ENCODE data around the gene PGM5.

DNA sequence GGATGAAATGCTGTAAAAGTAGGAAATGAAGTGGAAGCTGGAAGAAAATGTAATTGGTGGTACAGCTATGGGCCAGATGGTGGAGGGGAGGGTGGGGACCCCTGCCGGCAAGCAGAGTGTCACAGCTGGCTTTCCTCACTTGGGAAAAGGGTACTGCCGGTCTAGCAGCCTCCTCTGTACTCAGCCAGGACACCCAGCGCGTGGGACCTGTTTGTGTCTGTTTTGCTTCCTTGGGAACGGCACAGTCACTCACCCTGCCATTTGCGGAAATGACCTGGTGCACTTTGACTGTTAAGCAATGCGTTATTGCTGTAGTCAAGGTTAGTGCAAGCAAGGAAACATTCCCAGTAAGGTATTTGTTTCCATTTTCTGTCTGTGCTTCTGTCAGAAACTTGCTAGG, 174.2 kb downstream of the PGM5 start:
- TF ChIP-seq, protein P1, sequence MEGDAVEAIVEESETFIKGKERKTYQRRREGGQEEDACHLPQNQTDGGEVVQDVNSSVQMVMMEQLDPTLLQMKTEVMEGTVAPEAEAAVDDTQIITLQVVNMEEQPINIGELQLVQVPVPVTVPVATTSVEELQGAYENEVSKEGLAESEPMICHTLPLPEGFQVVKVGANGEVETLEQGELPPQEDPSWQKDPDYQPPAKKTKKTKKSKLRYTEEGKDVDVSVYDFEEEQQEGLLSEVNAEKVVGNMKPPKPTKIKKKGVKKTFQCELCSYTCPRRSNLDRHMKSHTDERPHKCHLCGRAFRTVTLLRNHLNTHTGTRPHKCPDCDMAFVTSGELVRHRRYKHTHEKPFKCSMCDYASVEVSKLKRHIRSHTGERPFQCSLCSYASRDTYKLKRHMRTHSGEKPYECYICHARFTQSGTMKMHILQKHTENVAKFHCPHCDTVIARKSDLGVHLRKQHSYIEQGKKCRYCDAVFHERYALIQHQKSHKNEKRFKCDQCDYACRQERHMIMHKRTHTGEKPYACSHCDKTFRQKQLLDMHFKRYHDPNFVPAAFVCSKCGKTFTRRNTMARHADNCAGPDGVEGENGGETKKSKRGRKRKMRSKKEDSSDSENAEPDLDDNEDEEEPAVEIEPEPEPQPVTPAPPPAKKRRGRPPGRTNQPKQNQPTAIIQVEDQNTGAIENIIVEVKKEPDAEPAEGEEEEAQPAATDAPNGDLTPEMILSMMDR (IDR thresholded peaks at IDR 0.05) = no peak
- TF ChIP-seq SP1 (CRISPR knock-in tag; conservative IDR thresholded peaks at IDR 0.05) = no peak
- no peak for TF ChIP-seq KAT7 (CRISPR knock-in tag; IDR thresholded peaks at IDR 0.05; ENCODE audit: borderline replicate concordance)
